ENCODE measurements around the gene LIN28B.

Gene LIN28B

GRCh38 chr6:105038259-105038658 lies 81.4 kb downstream of the LIN28B start:
- Histone ChIP-seq H2AFZ (ENCODE audit: low read depth, low read length) (no peak overlapping the region), H3K4me1 (ENCODE audit: insufficient read depth, low read length) (peaks cover 28% of the 10 kb centered on the region), H3K36me3 (ENCODE audit: insufficient read depth, low read length) (no peaks in the 10 kb centered on the region), H3K4me3 (ENCODE audit: low read length) (no peak overlapping the region), H3K27me3 (ENCODE audit: insufficient read depth, low read length) (no peaks in the 10 kb centered on the region), H3K9me3 (ENCODE audit: low read length) (no peaks in the 10 kb centered on the region)

- peaks cover 3% of the 10 kb centered on the region for H3K4me1 ChIP-seq (ENCODE audit: insufficient read depth, low read length)
- H3K9me3 ChIP-seq (ENCODE audit: low read length) = peaks cover 2% of the 10 kb centered on the region
- H2AFZ ChIP-seq (ENCODE audit: low read depth, low read length) = no peak overlapping the region
- H3K4me3 ChIP-seq (ENCODE audit: low read length) = no peak overlapping the region
- H3K36me3 ChIP-seq (ENCODE audit: insufficient read depth, low read length) = peaks cover 4% of the 10 kb centered on the region
- H3K27me3 ChIP-seq (ENCODE audit: insufficient read depth, low read length) = no peaks in the 10 kb centered on the region
Measured at GRCh38 chr6:105041880-105042279, 85.0 kb downstream of the LIN28B start.

- no peak overlapping the region for H2AFZ ChIP-seq (ENCODE audit: low read depth, low read length)
- H3K4me3 ChIP-seq (ENCODE audit: low read length) = no peak overlapping the region
- no peaks in the 10 kb centered on the region for H3K27me3 ChIP-seq (ENCODE audit: insufficient read depth, low read length)
- peaks cover 2% of the 10 kb centered on the region for H3K9me3 ChIP-seq (ENCODE audit: low read length)
- peaks cover 4% of the 10 kb centered on the region for H3K36me3 ChIP-seq (ENCODE audit: insufficient read depth, low read length)
- no peaks in the 10 kb centered on the region for H3K4me1 ChIP-seq (ENCODE audit: insufficient read depth, low read length)
Measured at GRCh38 chr6:105042648-105043047, 85.7 kb downstream of the LIN28B start.

GRCh38 chr6:105043979-105044378 lies 87.1 kb downstream of the LIN28B start:
- H3K36me3 ChIP-seq (ENCODE audit: insufficient read depth, low read length) = peaks cover 4% of the 10 kb centered on the region
- H2AFZ ChIP-seq (ENCODE audit: low read depth, low read length) = no peak overlapping the region
- H3K4me1 ChIP-seq (ENCODE audit: insufficient read depth, low read length) = no peaks in the 10 kb centered on the region
- H3K4me3 ChIP-seq (ENCODE audit: low read length) = no peak overlapping the region
- peaks cover 2% of the 10 kb centered on the region for H3K9me3 ChIP-seq (ENCODE audit: low read length)
- no peaks in the 10 kb centered on the region for H3K27me3 ChIP-seq (ENCODE audit: insufficient read depth, low read length)

GRCh38 chr6:105045526-105045925 lies 88.6 kb downstream of the LIN28B start:
- H2AFZ ChIP-seq (ENCODE audit: low read depth, low read length) = no peak overlapping the region
- no peak overlapping the region for H3K4me3 ChIP-seq (ENCODE audit: low read length)
- peaks cover 4% of the 10 kb centered on the region for H3K36me3 ChIP-seq (ENCODE audit: insufficient read depth, low read length)
- no peaks in the 10 kb centered on the region for H3K27me3 ChIP-seq (ENCODE audit: insufficient read depth, low read length)
- peaks cover 2% of the 10 kb centered on the region for H3K9me3 ChIP-seq (ENCODE audit: low read length)
- no peaks in the 10 kb centered on the region for H3K4me1 ChIP-seq (ENCODE audit: insufficient read depth, low read length)

GRCh38 chr6:105051941-105052471 lies 95.1 kb downstream of the LIN28B start:
- no peak overlapping the region for H3K4me3 ChIP-seq (ENCODE audit: low read length)
- no peaks in the 10 kb centered on the region for H3K27me3 ChIP-seq (ENCODE audit: insufficient read depth, low read length)
- H3K9me3 ChIP-seq (ENCODE audit: low read length) = peaks cover 2% of the 10 kb centered on the region
- H2AFZ ChIP-seq (ENCODE audit: low read depth, low read length) = no peak overlapping the region
- no peaks in the 10 kb centered on the region for H3K36me3 ChIP-seq (ENCODE audit: insufficient read depth, low read length)
- peaks cover 5% of the 10 kb centered on the region for H3K4me1 ChIP-seq (ENCODE audit: insufficient read depth, low read length)

- peaks cover 2% of the 10 kb centered on the region for H3K9me3 ChIP-seq (ENCODE audit: low read length)
- H3K4me1 ChIP-seq (ENCODE audit: insufficient read depth, low read length) = peaks cover 8% of the 10 kb centered on the region
- no peaks in the 10 kb centered on the region for H3K27me3 ChIP-seq (ENCODE audit: insufficient read depth, low read length)
- no peaks in the 10 kb centered on the region for H3K36me3 ChIP-seq (ENCODE audit: insufficient read depth, low read length)
- H3K4me3 ChIP-seq (ENCODE audit: low read length) = no peak overlapping the region
- H2AFZ ChIP-seq (ENCODE audit: low read depth, low read length) = no peak overlapping the region
Measured at GRCh38 chr6:105056646-105057045, 99.7 kb downstream of the LIN28B start.

GRCh38 chr6:105057160-105057559 lies 100.3 kb downstream of the LIN28B start:
- H3K4me3 ChIP-seq (ENCODE audit: low read length) = no peak overlapping the region
- no peak overlapping the region for H2AFZ ChIP-seq (ENCODE audit: low read depth, low read length)
- no peaks in the 10 kb centered on the region for H3K27me3 ChIP-seq (ENCODE audit: insufficient read depth, low read length)
- no peaks in the 10 kb centered on the region for H3K36me3 ChIP-seq (ENCODE audit: insufficient read depth, low read length)
- H3K9me3 ChIP-seq (ENCODE audit: low read length) = peaks cover 2% of the 10 kb centered on the region
- H3K4me1 ChIP-seq (ENCODE audit: insufficient read depth, low read length) = peaks cover 8% of the 10 kb centered on the region

GRCh38 chr6:105058316-105058715 lies 101.4 kb downstream of the LIN28B start:
- no peak overlapping the region for H3K4me3 ChIP-seq (ENCODE audit: low read length)
- H2AFZ ChIP-seq (ENCODE audit: low read depth, low read length) = no peak overlapping the region
- peaks cover 2% of the 10 kb centered on the region for H3K9me3 ChIP-seq (ENCODE audit: low read length)
- H3K4me1 ChIP-seq (ENCODE audit: insufficient read depth, low read length) = peaks cover 8% of the 10 kb centered on the region
- no peaks in the 10 kb centered on the region for H3K36me3 ChIP-seq (ENCODE audit: insufficient read depth, low read length)
- no peaks in the 10 kb centered on the region for H3K27me3 ChIP-seq (ENCODE audit: insufficient read depth, low read length)

- Histone ChIP-seq H3K4me3 (ENCODE audit: low read length) (no peak overlapping the region), H3K9me3 (ENCODE audit: low read length) (peaks cover 2% of the 10 kb centered on the region), H3K36me3 (ENCODE audit: insufficient read depth, low read length) (no peaks in the 10 kb centered on the region), H2AFZ (ENCODE audit: low read depth, low read length) (no peak overlapping the region), H3K27me3 (ENCODE audit: insufficient read depth, low read length) (no peaks in the 10 kb centered on the region), H3K4me1 (ENCODE audit: insufficient read depth, low read length) (peaks cover 8% of the 10 kb centered on the region)
Measured at GRCh38 chr6:105058846-105059245, 101.9 kb downstream of the LIN28B start.

GRCh38 chr6:105066233-105066632 lies 109.3 kb downstream of the LIN28B start:
- no peaks in the 10 kb centered on the region for H3K36me3 ChIP-seq (ENCODE audit: insufficient read depth, low read length)
- H2AFZ ChIP-seq (ENCODE audit: low read depth, low read length) = no peak overlapping the region
- no peaks in the 10 kb centered on the region for H3K4me1 ChIP-seq (ENCODE audit: insufficient read depth, low read length)
- no peaks in the 10 kb centered on the region for H3K27me3 ChIP-seq (ENCODE audit: insufficient read depth, low read length)
- H3K9me3 ChIP-seq (ENCODE audit: low read length) = no peaks in the 10 kb centered on the region
- H3K4me3 ChIP-seq (ENCODE audit: low read length) = no peak overlapping the region

- H3K36me3 ChIP-seq (ENCODE audit: insufficient read depth, low read length) = no peaks in the 10 kb centered on the region
- peaks cover 4% of the 10 kb centered on the region for H3K4me1 ChIP-seq (ENCODE audit: insufficient read depth, low read length)
- H2AFZ ChIP-seq (ENCODE audit: low read depth, low read length) = no peak overlapping the region
- H3K4me3 ChIP-seq (ENCODE audit: low read length) = no peak overlapping the region
- H3K9me3 ChIP-seq (ENCODE audit: low read length) = no peaks in the 10 kb centered on the region
- H3K27me3 ChIP-seq (ENCODE audit: insufficient read depth, low read length) = no peaks in the 10 kb centered on the region
Measured at GRCh38 chr6:105066836-105067235, 109.9 kb downstream of the LIN28B start.

GRCh38 chr6:105067329-105067728 lies 110.4 kb downstream of the LIN28B start:
- Histone ChIP-seq H3K36me3 (ENCODE audit: insufficient read depth, low read length) (no peaks in the 10 kb centered on the region), H3K4me3 (ENCODE audit: low read length) (no peak overlapping the region), H3K9me3 (ENCODE audit: low read length) (no peaks in the 10 kb centered on the region), H3K4me1 (ENCODE audit: insufficient read depth, low read length) (peaks cover 6% of the 10 kb centered on the region), H2AFZ (ENCODE audit: low read depth, low read length) (no peak overlapping the region), H3K27me3 (ENCODE audit: insufficient read depth, low read length) (no peaks in the 10 kb centered on the region)

GRCh38 chr6:105068407-105068806 lies 111.5 kb downstream of the LIN28B start:
- no peaks in the 10 kb centered on the region for H3K27me3 ChIP-seq (ENCODE audit: insufficient read depth, low read length)
- no peaks in the 10 kb centered on the region for H3K9me3 ChIP-seq (ENCODE audit: low read length)
- no peaks in the 10 kb centered on the region for H3K36me3 ChIP-seq (ENCODE audit: insufficient read depth, low read length)
- no peak overlapping the region for H3K4me3 ChIP-seq (ENCODE audit: low read length)
- H3K4me1 ChIP-seq (ENCODE audit: insufficient read depth, low read length) = peaks cover 6% of the 10 kb centered on the region
- no peak overlapping the region for H2AFZ ChIP-seq (ENCODE audit: low read depth, low read length)

Measured in neuron (in vitro differentiated cells).